DLD1 (cell line): ENCODE measurements around the gene F10.

Source experiments
- in situ Hi-C: cut with HindIII; loops from 2 replicates; pipeline ENCODE4 v1.10.0; 2017; ENCODE audit warnings: low sequenced_read_pairs

The F10 gene

DNA sequence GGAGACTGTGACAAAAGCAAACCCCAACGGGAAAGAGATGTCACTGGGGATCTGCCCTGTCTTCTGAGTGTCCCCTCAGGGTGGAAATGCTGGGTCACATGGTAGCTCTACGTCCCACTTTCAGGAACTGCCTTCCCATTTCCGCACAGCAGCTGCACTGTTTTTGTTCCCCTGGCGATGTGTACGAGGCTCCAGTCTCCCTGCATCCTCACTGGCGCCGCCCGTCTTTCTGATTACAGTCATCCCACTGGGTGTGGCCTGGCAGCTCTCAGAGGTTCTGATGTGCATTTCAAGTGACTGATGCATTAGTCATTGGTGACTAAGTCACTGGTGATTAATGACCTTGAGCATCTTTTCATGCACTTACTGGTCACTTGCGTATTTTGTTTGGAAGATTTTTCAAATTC lies 64.7 kb downstream of the F10 start:
- in situ Hi-C loops: no loop called here

DNA sequence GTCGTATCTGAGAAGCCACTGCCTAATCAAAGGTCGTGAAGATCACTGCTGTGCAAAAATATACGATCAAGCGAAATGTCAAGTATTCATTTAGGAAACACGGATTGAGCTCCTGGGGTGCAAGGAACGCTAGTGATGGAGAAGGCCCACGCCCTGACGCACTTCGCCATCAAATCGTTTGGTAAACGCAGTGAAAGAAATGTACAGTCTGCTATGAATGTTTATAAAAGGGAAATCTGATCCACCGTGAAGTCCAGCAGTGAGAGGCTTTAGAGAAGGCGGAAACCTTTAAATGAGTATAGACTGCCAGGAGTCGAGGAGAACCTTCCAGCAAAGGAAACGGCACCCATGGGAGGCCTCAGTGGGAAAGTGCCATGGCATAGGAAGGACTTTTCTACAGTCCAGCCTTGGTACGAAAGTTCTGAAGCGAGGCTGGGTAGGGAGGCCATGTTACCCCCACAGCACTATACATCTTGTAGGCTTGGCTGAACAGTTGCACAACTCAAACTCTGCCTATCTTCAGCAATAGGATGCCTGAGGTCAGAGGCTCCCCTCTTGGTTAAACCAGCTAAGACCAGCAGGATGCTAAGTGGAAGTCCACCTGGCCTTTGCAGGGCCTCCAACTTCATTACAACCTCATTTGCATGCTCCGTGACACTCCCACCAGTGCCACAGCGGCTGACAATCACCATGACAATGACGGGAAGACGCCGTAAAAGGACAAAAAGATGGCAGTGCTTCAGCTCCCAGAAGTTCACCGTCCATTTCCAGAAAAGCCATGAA lies 65.5 kb downstream of the F10 start:
- in situ Hi-C loops: no loop called here

DNA sequence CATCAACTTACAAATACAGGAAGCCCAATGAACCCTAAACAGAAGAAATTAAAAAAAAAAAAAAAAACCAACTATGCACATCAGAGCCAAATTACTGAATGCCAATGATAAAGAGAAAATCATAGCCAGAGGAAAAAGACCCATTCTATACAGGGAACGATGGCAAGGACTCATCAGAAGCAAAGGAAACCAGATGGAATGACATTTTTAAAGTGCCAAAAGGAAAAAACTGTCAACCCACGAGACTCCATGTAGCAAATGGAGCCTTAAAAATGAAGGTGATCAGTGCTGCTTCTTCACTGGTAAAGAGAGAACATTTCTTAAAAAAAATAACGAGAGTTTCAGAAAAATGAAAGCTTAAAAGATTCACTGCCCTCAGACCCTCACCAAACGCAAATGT lies 67.6 kb downstream of the F10 start:
- in situ Hi-C loops: no loop called here

GRCh38 chr13:113192279-113192678 lies 69.7 kb downstream of the F10 start:
- in situ Hi-C loops: no loop called here

DNA sequence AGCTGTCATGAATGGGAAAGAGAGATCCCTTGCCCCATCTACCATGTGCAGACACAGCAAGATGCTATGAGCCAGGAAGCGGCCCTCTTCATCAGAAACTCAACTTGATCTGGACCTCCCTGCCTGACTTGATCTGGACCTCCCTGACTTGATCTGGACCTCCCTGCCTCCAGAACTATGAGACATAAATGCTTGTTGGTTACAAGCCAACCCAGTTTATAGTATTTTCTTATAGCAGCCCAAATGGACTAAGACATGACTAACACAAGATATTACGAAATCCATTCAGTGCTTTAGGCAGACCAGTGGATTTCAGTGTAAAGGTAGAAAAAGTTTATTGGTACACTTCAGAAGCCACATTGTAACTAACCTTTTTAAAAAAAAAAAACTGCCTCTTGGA lies 70.3 kb downstream of the F10 start:
- in situ Hi-C loops: no loop called here

DNA sequence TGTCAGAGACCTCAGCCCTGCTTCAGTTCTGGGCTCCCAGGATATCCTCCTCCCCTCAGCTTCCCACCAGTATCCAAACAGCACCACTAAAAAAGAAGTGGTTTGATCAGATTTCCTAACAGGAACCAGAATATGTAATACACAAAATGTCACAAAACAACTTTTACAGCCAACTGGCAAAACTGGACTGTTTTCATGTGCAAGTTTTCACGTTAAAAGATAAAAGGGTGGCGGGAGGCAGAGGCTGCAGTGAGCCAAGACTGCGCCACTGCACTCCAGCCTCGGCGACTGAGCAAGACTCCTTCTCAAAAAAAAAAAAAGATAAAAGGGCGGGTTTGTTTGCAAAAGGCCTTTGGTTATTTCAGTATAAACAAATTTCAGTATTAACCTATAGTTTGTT lies 72.8 kb downstream of the F10 start:
- in situ Hi-C loops: no loop called here

DNA sequence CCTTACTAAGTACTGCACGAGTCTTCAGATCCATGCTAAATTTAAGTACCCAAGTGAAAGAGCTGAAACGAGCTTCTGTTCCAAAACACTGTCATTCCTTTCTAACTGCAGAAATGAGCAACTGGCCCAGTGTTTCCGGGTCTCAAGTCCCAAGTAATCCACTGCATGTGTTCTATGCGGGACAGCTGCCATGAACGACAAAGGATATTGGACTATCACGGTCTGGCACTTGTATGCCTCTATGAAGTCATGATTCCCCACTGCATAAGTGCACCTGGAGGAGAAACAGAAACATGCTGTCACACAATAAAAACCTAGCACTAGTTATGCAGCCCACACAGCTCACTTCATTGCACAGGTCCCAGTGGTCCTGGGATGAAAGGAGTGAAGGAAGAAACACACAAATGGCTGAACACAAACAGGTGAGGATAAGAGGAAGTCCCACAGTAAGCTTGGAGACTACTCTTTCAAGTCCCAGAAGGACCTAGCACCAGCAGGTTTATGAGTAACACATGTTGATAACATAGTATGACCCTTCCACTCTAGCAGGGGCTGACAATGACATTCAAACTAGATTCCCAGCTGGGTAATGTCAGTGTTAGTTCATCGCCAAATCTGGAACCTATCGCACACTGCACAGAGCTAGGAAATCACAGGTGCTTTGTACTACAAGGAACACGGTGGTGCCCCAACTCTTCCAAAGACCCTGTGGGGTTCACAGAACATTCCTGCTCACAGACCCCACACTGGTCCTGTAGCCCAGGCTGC lies 74.6 kb downstream of the F10 start:
- in situ Hi-C loops: no loop called here
